ENCODE results near the gene NEGR1. TPM values are rescaled to one million over a fixed set of nuclear protein-coding genes. Genes with fewer than 3 reads are reported as not detected.

Gene NEGR1
- total and polyA plus RNA-seq, 8 donors = 1.2 to 35.4 (median 7.7) TPM

GRCh38 chr1:72182859-72183258 is 99.5 kb downstream of the NEGR1 start:
- intact Hi-C loops (cut with DNase I; ENCODE audit: low total_unique reads) = no loop called here
- no peaks in the 10 kb centered on the region for H3K9me3 ChIP-seq
- H3K27ac ChIP-seq = no peak overlapping the region
- no peaks in the 10 kb centered on the region for H3K36me3 ChIP-seq
- no peaks in the 10 kb centered on the region for H3K27me3 ChIP-seq
- H3K4me1 ChIP-seq = peaks cover 0 to 7% (median 0%) of the 10 kb centered on the region in 4 donors
- DNase-seq = no peak
- no peak overlapping the region for H3K4me3 ChIP-seq
- TF ChIP-seq EP300 (IDR thresholded peaks at IDR 0.05) (no peak), POLR2A (IDR thresholded peaks at IDR 0.05) (no peak), POLR2AphosphoS5 (IDR thresholded peaks at IDR 0.05) (no peak)
- TF ChIP-seq, protein P1, sequence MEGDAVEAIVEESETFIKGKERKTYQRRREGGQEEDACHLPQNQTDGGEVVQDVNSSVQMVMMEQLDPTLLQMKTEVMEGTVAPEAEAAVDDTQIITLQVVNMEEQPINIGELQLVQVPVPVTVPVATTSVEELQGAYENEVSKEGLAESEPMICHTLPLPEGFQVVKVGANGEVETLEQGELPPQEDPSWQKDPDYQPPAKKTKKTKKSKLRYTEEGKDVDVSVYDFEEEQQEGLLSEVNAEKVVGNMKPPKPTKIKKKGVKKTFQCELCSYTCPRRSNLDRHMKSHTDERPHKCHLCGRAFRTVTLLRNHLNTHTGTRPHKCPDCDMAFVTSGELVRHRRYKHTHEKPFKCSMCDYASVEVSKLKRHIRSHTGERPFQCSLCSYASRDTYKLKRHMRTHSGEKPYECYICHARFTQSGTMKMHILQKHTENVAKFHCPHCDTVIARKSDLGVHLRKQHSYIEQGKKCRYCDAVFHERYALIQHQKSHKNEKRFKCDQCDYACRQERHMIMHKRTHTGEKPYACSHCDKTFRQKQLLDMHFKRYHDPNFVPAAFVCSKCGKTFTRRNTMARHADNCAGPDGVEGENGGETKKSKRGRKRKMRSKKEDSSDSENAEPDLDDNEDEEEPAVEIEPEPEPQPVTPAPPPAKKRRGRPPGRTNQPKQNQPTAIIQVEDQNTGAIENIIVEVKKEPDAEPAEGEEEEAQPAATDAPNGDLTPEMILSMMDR (IDR thresholded peaks at IDR 0.05) = no peak

- intact Hi-C loops (cut with DNase I; ENCODE audit: low total_unique reads) = no loop called here
- Histone ChIP-seq H3K27me3 (no peaks in the 10 kb centered on the region), H3K9me3 (no peaks in the 10 kb centered on the region), H3K36me3 (no peaks in the 10 kb centered on the region), H3K27ac (no peak overlapping the region), H3K4me1 (no peaks in the 10 kb centered on the region), H3K4me3 (no peak overlapping the region)
- WGBS, 5 donors = 83 to 98% (median 95%) methylated on average over 2 of the region's 2 CpGs
- no peak for DNase-seq
- TF ChIP-seq POLR2A (IDR thresholded peaks at IDR 0.05) = no peak
- TF ChIP-seq, protein P1 (IDR thresholded peaks at IDR 0.05) = no peak
- no peak for TF ChIP-seq POLR2AphosphoS5 (IDR thresholded peaks at IDR 0.05)
- TF ChIP-seq EP300 (IDR thresholded peaks at IDR 0.05) = no peak
Measured at GRCh38 chr1:72178266-72178665, 104.1 kb downstream of the NEGR1 start.

- intact Hi-C loops (cut with DNase I; ENCODE audit: low total_unique reads) = no loop called here
- TF ChIP-seq, protein P1 (IDR thresholded peaks at IDR 0.05) = no peak
- TF ChIP-seq POLR2AphosphoS5 (IDR thresholded peaks at IDR 0.05) (no peak), POLR2A (IDR thresholded peaks at IDR 0.05) (no peak)
- Histone ChIP-seq H3K4me3 (no peak overlapping the region), H3K27ac (no peak overlapping the region), H3K36me3 (no peaks in the 10 kb centered on the region), H3K27me3 (no peaks in the 10 kb centered on the region), H3K9me3 (no peaks in the 10 kb centered on the region), H3K4me1 (no peaks in the 10 kb centered on the region)
- 77 to 85% (median 84%) methylated on average over 1 of the region's 1 CpG for WGBS, 5 donors
- no peak for DNase-seq
Measured at GRCh38 chr1:72177711-72178110, 104.6 kb downstream of the NEGR1 start.

- DNase-seq = no peak
- intact Hi-C loops (cut with DNase I; ENCODE audit: low total_unique reads) = no loop called here
- Histone ChIP-seq H3K27me3 (no peaks in the 10 kb centered on the region), H3K9me3 (no peaks in the 10 kb centered on the region), H3K36me3 (no peaks in the 10 kb centered on the region), H3K4me3 (no peak overlapping the region), H3K4me1 (no peaks in the 10 kb centered on the region), H3K27ac (no peak overlapping the region)
- TF ChIP-seq EP300 (IDR thresholded peaks at IDR 0.05) = no peak
- no peak for TF ChIP-seq POLR2AphosphoS5 (IDR thresholded peaks at IDR 0.05)
- TF ChIP-seq POLR2A (IDR thresholded peaks at IDR 0.05) = no peak
- TF ChIP-seq, protein P1 (IDR thresholded peaks at IDR 0.05) = no peak
Measured at GRCh38 chr1:72170246-72170645, 112.1 kb downstream of the NEGR1 start.

Measured in stomach (tissue), 9 donors.